Naive B cell (primary cell): ENCODE measurements around the gene VPS26B. TPM values are rescaled to one million over a fixed set of nuclear protein-coding genes. Genes with fewer than 3 reads are reported as not detected.
"Not testable (repeated sequence)": the region's sequence is repeated elsewhere in the genome, so short reads cannot be mapped to it uniquely, and the experiment has no call there.

ENCODE experiments used
- ATAC-seq, 2 donors: fragments of 150-1000 bp; cut with Tn5 transposase; 2 replicates each; pipeline ENCODE4 v1.10.0; 2021; ENCODE audit warnings: low read depth in 2 of 2, mild to moderate bottlenecking in 2 of 2, moderate library complexity in 2 of 2
- DNase-seq: peaks from one replicate; pipeline ENCODE4 v3.0.0; 2022
- H3K27ac Mint-ChIP-seq, 6 donors: one replicate each; pipeline ENCODE4 v1.8.0; 2020 to 2022; ENCODE audit warnings: mild to moderate bottlenecking in 6 of 6, mixed read lengths in 6 of 6, moderate library complexity in 5 of 6, inconsistent platforms in 2 of 6
- H3K27me3 Mint-ChIP-seq, 3 donors: one replicate each; pipeline ENCODE4 v1.8.0; 2021 to 2022; ENCODE audit warnings: mixed read lengths in 3 of 3, mild to moderate bottlenecking in 1 of 3
- H3K36me3 Mint-ChIP-seq, 2 donors: one replicate each; pipeline ENCODE4 v1.8.0; 2020 to 2022; ENCODE audit warnings: mixed read lengths in 2 of 2, inconsistent platforms in 1 of 2, mild to moderate bottlenecking in 1 of 2
- H3K4me1 Mint-ChIP-seq, 3 donors: one replicate each; pipeline ENCODE4 v1.8.0; 2020 to 2022; ENCODE audit warnings: mixed read lengths in 3 of 3, inconsistent platforms in 1 of 3, mild to moderate bottlenecking in 1 of 3, moderate library complexity in 1 of 3
- H3K4me3 Mint-ChIP-seq, 8 donors: one replicate each; pipeline ENCODE4 v1.8.0; 2020 to 2022; ENCODE audit warnings: mild to moderate bottlenecking in 8 of 8, mixed read lengths in 8 of 8, moderate library complexity in 8 of 8, inconsistent platforms in 2 of 8
- H3K9me3 Mint-ChIP-seq, 7 donors: one replicate each; pipeline ENCODE4 v1.8.0; 2020 to 2022; ENCODE audit warnings: mixed read lengths in 7 of 7, mild to moderate bottlenecking in 5 of 7, inconsistent platforms in 2 of 7, moderate library complexity in 1 of 7
- polyA plus RNA-seq, 6 donors: library from polyadenylated mRNA; unstranded; fragments of 300-500 nt; fragmentation: Illumina TruSeq; gene quantifications; one replicate each; pipeline ENCODE4 v1.2.3, GENCODE V29; 2021; ENCODE audit warnings: low read depth in 6 of 6

Gene VPS26B
- polyA plus RNA-seq, 6 donors from 2014 or later, result 12.1 to 18.2 (median 14.7) TPM

- Mint-ChIP-seq H3K4me3 (peak overlapping the region in 7 of 8 donors; percentile 56 to 99 (median 96)), H3K27ac (peak overlapping the region in 2 of 6 donors; percentile 47 to 65), H3K9me3 (no peaks in the 10 kb centered on the region), H3K36me3 (peaks cover 13 to 16% of the 10 kb centered on the region in 2 donors), H3K27me3 (no peaks in the 10 kb centered on the region), H3K4me1 (peaks cover 13 to 20% (median 14%) of the 10 kb centered on the region in 3 donors)
- no peak for DNase-seq
- no peak for ATAC-seq
Observed at GRCh38 chr11:134254433-134255183, 30.1 kb downstream of the VPS26B start.

GRCh38 chr11:134255184-134255561, 30.7 kb downstream of the VPS26B start:
- not testable (repeated sequence) for H3K9me3 Mint-ChIP-seq, H3K27ac Mint-ChIP-seq, H3K27me3 Mint-ChIP-seq, ATAC-seq, DNase-seq
- peaks cover 13 to 20% (median 14%) of the 10 kb centered on the region in 3 donors for H3K4me1 Mint-ChIP-seq
- peaks cover 13 to 17% of the 10 kb centered on the region in 2 donors for H3K36me3 Mint-ChIP-seq
- peak overlapping the region in 4 of 8 donors; percentile 62 to 99 (median 80) for H3K4me3 Mint-ChIP-seq

GRCh38 chr11:134257101-134257500, 32.6 kb downstream of the VPS26B start:
- no peaks in the 10 kb centered on the region for H3K9me3 Mint-ChIP-seq
- ATAC-seq (no peak), DNase-seq (no peak)
- H3K36me3 Mint-ChIP-seq, result peaks cover 20 to 24% of the 10 kb centered on the region in 2 donors
- no peaks in the 10 kb centered on the region for H3K27me3 Mint-ChIP-seq
- H3K27ac Mint-ChIP-seq, result no peak overlapping the region
- H3K4me3 Mint-ChIP-seq, result no peak overlapping the region
- peaks cover 11 to 19% (median 14%) of the 10 kb centered on the region in 3 donors for H3K4me1 Mint-ChIP-seq

- peaks cover 22 to 24% of the 10 kb centered on the region in 2 donors for H3K36me3 Mint-ChIP-seq
- H3K27me3 Mint-ChIP-seq, result no peaks in the 10 kb centered on the region
- ATAC-seq (no peak), DNase-seq (no peak)
- H3K4me1 Mint-ChIP-seq, result peaks cover 3 to 13% (median 4%) of the 10 kb centered on the region in 3 donors
- H3K9me3 Mint-ChIP-seq, result no peaks in the 10 kb centered on the region
- H3K4me3 Mint-ChIP-seq, result no peak overlapping the region
- no peak overlapping the region for H3K27ac Mint-ChIP-seq
Observed at GRCh38 chr11:134258577-134258976, 34.1 kb downstream of the VPS26B start.

- peaks cover 24 to 25% of the 10 kb centered on the region in 2 donors for H3K36me3 Mint-ChIP-seq
- H3K9me3 Mint-ChIP-seq, result no peaks in the 10 kb centered on the region
- no peaks in the 10 kb centered on the region for H3K27me3 Mint-ChIP-seq
- no peak overlapping the region for H3K4me3 Mint-ChIP-seq
- DNase-seq (no peak), ATAC-seq (no peak)
- H3K4me1 Mint-ChIP-seq, result peaks cover 0 to 3% (median 0%) of the 10 kb centered on the region in 3 donors
- no peak overlapping the region for H3K27ac Mint-ChIP-seq
Observed at GRCh38 chr11:134260503-134260902, 36.0 kb downstream of the VPS26B start.

GRCh38 chr11:134260983-134261382, 36.5 kb downstream of the VPS26B start:
- no peaks in the 10 kb centered on the region for H3K4me1 Mint-ChIP-seq
- DNase-seq (no peak), ATAC-seq (no peak)
- no peaks in the 10 kb centered on the region for H3K9me3 Mint-ChIP-seq
- H3K27me3 Mint-ChIP-seq, result no peaks in the 10 kb centered on the region
- H3K36me3 Mint-ChIP-seq, result peaks cover 24 to 25% of the 10 kb centered on the region in 2 donors
- no peak overlapping the region for H3K27ac Mint-ChIP-seq
- no peak overlapping the region for H3K4me3 Mint-ChIP-seq

GRCh38 chr11:134261626-134262488, 37.4 kb downstream of the VPS26B start:
- peak in 1 of 2 donors; percentile 33 for ATAC-seq
- no peak overlapping the region for H3K4me3 Mint-ChIP-seq
- no peaks in the 10 kb centered on the region for H3K27me3 Mint-ChIP-seq
- DNase-seq, result no peak
- peak overlapping the region in 1 of 6 donors; percentile 9 for H3K27ac Mint-ChIP-seq
- peaks cover 24 to 25% of the 10 kb centered on the region in 2 donors for H3K36me3 Mint-ChIP-seq
- peaks cover 0 to 3% (median 0%) of the 10 kb centered on the region in 7 donors for H3K9me3 Mint-ChIP-seq
- no peaks in the 10 kb centered on the region for H3K4me1 Mint-ChIP-seq

GRCh38 chr11:134264966-134265764, 40.7 kb downstream of the VPS26B start:
- DNase-seq (no peak), ATAC-seq (no peak)
- H3K9me3 Mint-ChIP-seq, result peaks cover 0 to 3% (median 0%) of the 10 kb centered on the region in 7 donors
- peak overlapping the region in 1 of 8 donors; percentile 42 for H3K4me3 Mint-ChIP-seq
- no peaks in the 10 kb centered on the region for H3K4me1 Mint-ChIP-seq
- H3K36me3 Mint-ChIP-seq, result peaks cover 6 to 12% of the 10 kb centered on the region in 2 donors
- H3K27ac Mint-ChIP-seq, result peak overlapping the region in 1 of 6 donors; percentile 66
- H3K27me3 Mint-ChIP-seq, result peaks cover 15 to 23% (median 16%) of the 10 kb centered on the region in 3 donors

- Mint-ChIP-seq H3K27me3 (peaks cover 28 to 35% (median 28%) of the 10 kb centered on the region in 3 donors), H3K27ac (peak overlapping the region in 2 of 6 donors; percentile 6 to 62), H3K4me1 (no peaks in the 10 kb centered on the region), H3K9me3 (peaks cover 0 to 3% (median 0%) of the 10 kb centered on the region in 7 donors), H3K4me3 (peak overlapping the region in 1 of 8 donors; percentile 38), H3K36me3 (peaks cover 0 to 5% of the 10 kb centered on the region in 2 donors)
- ATAC-seq (no peak), DNase-seq (no peak)
Observed at GRCh38 chr11:134266440-134266839, 42.0 kb downstream of the VPS26B start.

- no peak for ATAC-seq
- Mint-ChIP-seq H3K4me1 (no peaks in the 10 kb centered on the region), H3K4me3 (no peak overlapping the region), H3K27ac (peak overlapping the region in 1 of 6 donors; percentile 62), H3K36me3 (peaks cover 0 to 5% of the 10 kb centered on the region in 2 donors), H3K9me3 (peaks cover 0 to 3% (median 0%) of the 10 kb centered on the region in 7 donors), H3K27me3 (peaks cover 32 to 38% (median 32%) of the 10 kb centered on the region in 3 donors)
- no peak for DNase-seq
Observed at GRCh38 chr11:134266841-134267251, 42.4 kb downstream of the VPS26B start.

GRCh38 chr11:134267461-134267860, 43.0 kb downstream of the VPS26B start:
- no peak for DNase-seq
- ATAC-seq, result no peak
- peaks cover 36 to 42% (median 39%) of the 10 kb centered on the region in 3 donors for H3K27me3 Mint-ChIP-seq
- H3K9me3 Mint-ChIP-seq, result peaks cover 0 to 3% (median 0%) of the 10 kb centered on the region in 7 donors
- H3K4me1 Mint-ChIP-seq, result no peaks in the 10 kb centered on the region
- no peak overlapping the region for H3K27ac Mint-ChIP-seq
- H3K36me3 Mint-ChIP-seq, result peaks cover 0 to 5% of the 10 kb centered on the region in 2 donors
- H3K4me3 Mint-ChIP-seq, result no peak overlapping the region

GRCh38 chr11:134267966-134268365, 43.5 kb downstream of the VPS26B start:
- Mint-ChIP-seq H3K27me3 (peaks cover 41 to 47% (median 44%) of the 10 kb centered on the region in 3 donors), H3K9me3 (peaks cover 0 to 3% (median 0%) of the 10 kb centered on the region in 7 donors), H3K36me3 (peaks cover 0 to 5% of the 10 kb centered on the region in 2 donors), H3K27ac (no peak overlapping the region), H3K4me3 (no peak overlapping the region), H3K4me1 (peaks cover 2 to 4% (median 3%) of the 10 kb centered on the region in 3 donors)
- DNase-seq (no peak), ATAC-seq (no peak)
